Measurements from ENCODE around the gene PHOX2B. TPM values are rescaled to one million over a fixed set of nuclear protein-coding genes. Genes with fewer than 3 reads are reported as not detected.

Gene PHOX2B
- total RNA-seq (2014; rRNA removed; shearing (Covaris generic)): not detected in 2 replicates

GRCh38 chr4:41748571-41749475 lies at the start of gene PHOX2B:
PHOX2B (minus strand) TSS chr4:41748725; CDS start chr4:41748610, 115 bp downstream.
- no peak for DNase-seq (ENCODE audit: low read depth)

DNA sequence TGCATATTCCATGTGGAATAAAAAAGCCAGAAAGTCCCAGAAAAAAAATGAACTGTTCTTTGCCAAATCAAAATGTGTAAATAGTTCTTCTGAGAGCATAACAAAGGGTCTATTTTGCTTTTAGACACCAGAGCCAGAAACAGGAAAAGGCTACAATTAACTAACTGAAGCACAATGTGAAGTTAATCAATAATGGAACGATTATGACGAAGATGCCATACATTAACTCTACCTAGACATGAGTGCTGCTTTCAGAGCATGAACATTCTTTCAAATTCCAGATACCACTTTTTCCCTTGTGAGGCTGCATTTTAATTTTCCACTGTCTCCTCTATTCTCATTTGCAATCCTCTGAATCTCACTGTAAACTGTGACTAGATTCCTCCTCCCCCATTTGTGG lies 48.7 kb upstream of the PHOX2B start:
- no peak for DNase-seq (ENCODE audit: low read depth)

DNA sequence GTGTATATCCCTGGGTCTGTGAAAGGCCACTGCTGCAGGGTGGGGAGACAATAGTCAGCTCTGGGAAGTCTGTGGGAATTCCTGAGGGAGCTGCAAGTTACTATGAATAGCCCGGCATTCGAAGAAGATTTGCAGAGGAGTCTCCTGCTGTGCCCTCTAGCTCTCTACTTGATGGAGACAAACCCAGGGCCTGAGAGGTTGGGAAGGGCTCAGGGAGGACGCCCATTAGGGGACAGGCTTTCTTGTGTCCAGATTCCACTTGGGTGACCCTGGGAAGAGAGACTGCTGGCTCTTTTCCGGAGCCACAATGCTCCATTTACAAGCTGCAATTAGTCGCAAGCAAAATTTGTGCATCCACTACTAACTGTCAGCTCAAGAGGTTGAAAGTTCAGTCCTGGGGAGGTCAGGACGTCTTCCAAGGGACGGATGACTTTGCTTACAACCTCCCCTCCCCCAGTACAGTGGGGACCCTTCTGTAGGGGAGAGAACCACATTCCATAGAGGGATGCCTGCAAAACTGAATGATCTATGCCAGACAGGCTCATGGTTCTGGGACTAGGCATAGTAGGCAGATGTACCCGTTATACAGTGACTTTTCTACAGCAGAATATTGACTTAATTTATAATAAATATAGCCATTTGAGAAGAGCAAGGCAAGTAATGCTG lies 48.2 kb upstream of the PHOX2B start:
- no peak for DNase-seq (ENCODE audit: low read depth)

DNA sequence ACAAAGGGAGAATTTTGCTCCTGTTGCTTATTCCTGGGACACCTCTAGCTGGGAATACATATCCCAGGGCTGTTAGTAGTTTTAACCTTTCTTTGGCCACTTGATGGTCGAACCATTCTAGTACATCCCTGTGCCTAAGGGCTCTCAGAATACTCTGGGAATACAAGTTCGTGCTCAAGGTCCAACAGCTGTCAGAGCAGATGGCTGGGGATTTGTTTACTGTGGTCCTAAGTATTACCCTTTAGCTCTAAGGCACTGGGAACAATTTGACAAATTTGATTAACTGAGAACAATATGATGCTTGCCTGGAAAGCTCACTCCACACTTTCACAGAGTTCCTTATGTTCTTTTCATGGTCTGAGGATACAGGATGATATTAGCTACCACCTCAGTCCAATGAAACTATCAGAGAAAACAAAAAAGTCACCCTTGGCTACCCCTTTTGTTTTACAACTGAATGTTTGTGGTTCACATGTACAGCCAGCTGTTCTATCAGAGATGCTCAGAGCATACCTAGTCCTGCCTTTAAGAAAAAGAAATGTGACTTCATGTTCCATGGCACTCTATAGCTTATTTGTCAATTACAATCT lies 47.4 kb upstream of the PHOX2B start:
- no peak for DNase-seq (ENCODE audit: low read depth)

DNA sequence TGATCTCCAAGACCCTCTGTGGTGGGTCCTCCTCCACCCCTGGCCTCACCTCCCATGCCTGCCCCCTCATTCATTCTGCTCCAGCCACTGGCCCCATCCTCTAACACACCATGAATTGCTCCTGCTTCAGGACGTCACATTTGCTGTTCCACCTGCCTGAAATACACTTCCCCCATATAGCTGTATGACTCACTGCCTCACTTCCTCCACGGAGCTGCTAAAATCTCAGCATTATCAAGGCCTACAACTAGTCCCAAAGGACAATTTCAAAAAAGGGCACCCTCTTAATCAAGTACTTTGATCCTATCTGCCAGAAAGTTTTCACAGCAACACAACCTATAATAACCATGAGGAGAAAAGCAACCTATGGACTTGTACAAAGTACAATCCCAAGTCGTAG lies 43.6 kb upstream of the PHOX2B start:
- DNase-seq (ENCODE audit: low read depth): no peak

DNA sequence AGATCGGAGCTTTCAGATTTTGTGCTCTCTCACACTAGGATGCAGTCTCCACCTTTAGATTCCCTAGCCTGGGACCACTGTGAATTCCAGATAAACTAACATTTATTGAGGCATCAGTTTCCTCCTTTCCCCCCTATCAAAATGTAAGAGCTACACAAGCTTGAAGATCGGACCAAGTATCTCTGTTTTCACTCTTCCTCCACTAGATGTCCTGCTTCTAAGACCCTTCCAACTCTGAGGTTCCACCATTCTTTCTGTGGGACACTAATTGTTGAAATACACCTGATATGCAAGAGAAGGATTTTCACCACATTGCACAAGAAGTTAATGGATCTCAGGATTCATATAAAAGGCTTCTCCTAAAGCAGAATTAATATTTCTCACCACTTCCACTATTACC lies 43.0 kb upstream of the PHOX2B start:
- DNase-seq (ENCODE audit: low read depth): no peak

- no peak for DNase-seq (ENCODE audit: low read depth)
Observed at GRCh38 chr4:41787931-41788330, 39.4 kb upstream of the PHOX2B start.

DNA sequence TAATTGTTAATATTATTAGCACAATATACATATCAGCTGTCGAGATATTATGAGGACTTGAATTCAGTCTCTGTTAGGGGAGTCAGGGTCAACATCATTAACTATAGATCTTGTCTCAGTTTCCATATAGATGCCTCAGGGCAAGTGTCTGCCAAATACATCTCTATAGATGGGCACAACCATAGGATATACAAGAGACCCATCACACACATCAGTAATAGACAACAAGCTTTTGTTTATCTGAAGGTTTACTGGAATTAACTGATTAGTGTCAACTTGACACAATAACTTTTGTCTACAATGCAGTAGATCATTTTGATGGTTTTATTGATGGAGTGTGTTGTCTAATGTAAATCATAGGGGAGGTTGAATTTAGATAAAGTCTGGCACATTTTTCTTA lies 37.1 kb upstream of the PHOX2B start:
- no peak for DNase-seq (ENCODE audit: low read depth)

- no peak for DNase-seq (ENCODE audit: low read depth)
Observed at GRCh38 chr4:41784191-41784979, 35.9 kb upstream of the PHOX2B start.

- DNase-seq (ENCODE audit: low read depth): no peak
Observed at GRCh38 chr4:41776466-41776865, 27.9 kb upstream of the PHOX2B start.

- DNase-seq (ENCODE audit: low read depth): no peak
Observed at GRCh38 chr4:41763729-41764128, 15.2 kb upstream of the PHOX2B start.

- DNase-seq (ENCODE audit: low read depth): no peak
Observed at GRCh38 chr4:41758884-41759283, 10.4 kb upstream of the PHOX2B start.

- DNase-seq (ENCODE audit: low read depth): no peak
Observed at GRCh38 chr4:41757521-41758156, 9.1 kb upstream of the PHOX2B start.

DNA sequence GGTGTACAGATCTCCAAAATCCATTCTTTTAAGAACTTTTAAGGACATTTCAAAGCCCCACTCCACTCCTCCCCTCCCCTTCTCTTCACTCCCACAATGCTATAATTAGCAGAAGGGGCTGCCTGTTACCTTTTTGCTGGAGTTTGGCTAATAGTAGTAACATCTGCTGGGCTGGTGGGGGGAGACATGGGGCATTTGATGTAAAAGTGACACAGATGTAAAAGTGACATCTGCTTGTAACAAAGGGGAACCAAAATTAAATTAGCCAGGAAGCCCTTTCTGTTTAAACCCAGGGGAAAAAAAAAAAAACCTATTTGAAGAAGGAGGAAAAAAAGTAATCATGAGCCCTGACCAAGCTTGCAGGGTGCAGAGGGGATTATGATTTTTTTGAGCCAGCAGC lies 5.4 kb upstream of the PHOX2B start:
- DNase-seq (ENCODE audit: low read depth): no peak

- no peak for DNase-seq (ENCODE audit: low read depth)
Observed at GRCh38 chr4:41752081-41752836, 3.7 kb upstream of the PHOX2B start.

GRCh38 chr4:41751449-41752061 lies 3.0 kb upstream of the PHOX2B start:
- DNase-seq (ENCODE audit: low read depth): no peak

DNA sequence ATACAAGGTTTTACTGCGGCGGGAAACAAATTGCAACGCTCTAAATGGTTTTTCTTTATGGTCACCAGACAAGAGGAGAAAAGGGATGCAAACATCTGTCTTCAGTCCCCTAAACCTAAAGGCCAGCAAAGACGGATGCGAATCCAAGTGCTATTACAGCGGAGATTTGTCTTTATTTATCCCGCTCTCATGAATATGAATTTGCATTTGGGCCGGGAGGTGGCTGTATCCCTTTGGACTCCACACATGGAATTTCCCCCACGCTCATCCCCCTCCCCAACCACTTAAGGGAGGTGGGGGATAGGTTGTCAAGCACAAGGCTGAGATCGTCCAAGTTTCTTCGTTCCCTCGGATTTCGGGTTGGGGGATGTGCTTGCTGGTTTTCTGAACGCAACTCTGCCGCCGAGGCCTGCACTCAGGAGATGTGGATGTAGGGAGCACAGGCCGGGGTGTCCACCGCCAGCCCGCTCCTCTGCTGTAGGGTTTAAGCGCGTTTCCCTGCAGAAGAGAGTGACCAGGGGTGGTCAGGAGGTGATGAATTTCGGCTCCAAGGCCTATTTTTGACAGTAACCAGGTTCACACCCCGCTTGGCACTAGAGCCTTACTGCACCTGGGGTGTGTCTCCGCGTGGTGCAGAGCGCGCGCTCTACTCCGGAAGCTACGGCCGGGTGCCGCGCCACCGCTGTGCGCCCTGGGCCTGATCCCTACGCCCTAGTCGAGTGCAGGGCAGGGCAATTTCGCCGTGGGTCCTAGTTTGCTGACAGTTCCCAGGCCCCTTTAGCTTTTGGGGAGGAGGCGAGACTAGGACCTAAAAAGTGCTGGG lies 2.3 kb upstream of the PHOX2B start:
- no peak for DNase-seq (ENCODE audit: low read depth)

DNA sequence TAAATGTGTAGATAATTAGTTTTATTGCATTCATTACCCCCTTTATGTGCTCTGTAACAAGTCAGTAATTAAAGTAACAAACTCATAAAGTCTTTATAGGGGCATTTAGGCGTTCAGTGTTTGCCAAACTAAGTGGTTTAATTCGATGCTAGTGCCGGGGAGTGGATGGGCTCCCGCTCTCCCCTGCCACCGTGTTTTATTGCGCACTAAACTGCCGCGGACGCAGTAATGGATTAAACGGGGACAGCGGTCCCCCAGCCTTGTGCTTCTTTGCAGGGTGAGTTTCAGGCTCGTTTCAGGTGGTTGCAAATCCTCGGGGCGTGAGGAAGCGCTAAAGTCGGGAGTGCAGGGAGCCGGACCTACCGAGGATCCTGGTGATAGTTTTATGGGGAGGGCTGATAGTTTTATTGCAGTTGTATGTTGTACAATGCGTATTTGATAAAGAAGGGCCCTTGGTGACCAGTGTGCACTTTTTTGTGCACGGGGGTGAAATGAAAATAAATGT lies 1.6 kb upstream of the PHOX2B start:
- no peak for DNase-seq (ENCODE audit: low read depth)

GRCh38 chr4:41749631-41750039 lies 1.1 kb upstream of the PHOX2B start:
- no peak for DNase-seq (ENCODE audit: low read depth)
